Osteocyte (in vitro differentiated cells): ENCODE results near the gene SMARCD2. TPM values are rescaled to one million over a fixed set of nuclear protein-coding genes. Genes with fewer than 3 reads are reported as not detected.
A peak's percentile ranks its signal among the peaks of the same experiment; 100 is the strongest.

Source experiments
- DNase-seq: peaks from one replicate; pipeline ENCODE4 v3.0.0; 2021; ENCODE audit warnings: mixed read lengths; ENCODE audit not compliant: unreplicated experiment; ENCODE audit errors: extremely low spot score
- H3K27ac Mint-ChIP-seq: one replicate; pipeline ENCODE4 v1.8.0; 2021; ENCODE audit warnings: mild to moderate bottlenecking, mixed read lengths; ENCODE audit not compliant: unreplicated experiment
- H3K27me3 Mint-ChIP-seq: one replicate; pipeline ENCODE4 v1.8.0; 2021; ENCODE audit warnings: mixed read lengths; ENCODE audit not compliant: unreplicated experiment
- H3K36me3 Mint-ChIP-seq: one replicate; pipeline ENCODE4 v1.8.0; 2021; ENCODE audit warnings: mixed read lengths; ENCODE audit not compliant: unreplicated experiment
- H3K4me1 Mint-ChIP-seq: one replicate; pipeline ENCODE4 v1.8.0; 2021; ENCODE audit warnings: mixed read lengths; ENCODE audit not compliant: unreplicated experiment
- H3K4me3 Mint-ChIP-seq: one replicate; pipeline ENCODE4 v1.8.0; 2021; ENCODE audit warnings: mild to moderate bottlenecking, moderate library complexity, mixed read lengths; ENCODE audit not compliant: unreplicated experiment
- H3K9me3 Mint-ChIP-seq: one replicate; pipeline ENCODE4 v1.8.0; 2021; ENCODE audit warnings: mixed read lengths; ENCODE audit not compliant: unreplicated experiment
- CTCF ChIP-seq: fragments of 200-600 bp; sonication (generic); IDR thresholded peaks from 2 replicates; pipeline ENCODE4 v1.5.0; 2021; ENCODE audit warnings: antibody characterized with exemption, mild to moderate bottlenecking, moderate library complexity
- total RNA-seq: library from RNA; stranded (reverse); gene quantifications from 2 replicates; pipeline ENCODE4 v1.2.1, GENCODE V29; 2021

Gene SMARCD2
- total RNA-seq, 1 donor from 2014 or later = 42.6 TPM

GRCh38 chr17:63838631-63839171, 3.8 kb downstream of the SMARCD2 start:
- no peak for TF ChIP-seq CTCF
- Mint-ChIP-seq H3K36me3 (peaks cover 21% of the 10 kb centered on the region), H3K27ac (peak overlapping the region; percentile 27), H3K9me3 (no peaks in the 10 kb centered on the region), H3K4me1 (peaks cover 35% of the 10 kb centered on the region), H3K4me3 (no peak overlapping the region), H3K27me3 (no peaks in the 10 kb centered on the region)
- DNase-seq = no peak

DNA sequence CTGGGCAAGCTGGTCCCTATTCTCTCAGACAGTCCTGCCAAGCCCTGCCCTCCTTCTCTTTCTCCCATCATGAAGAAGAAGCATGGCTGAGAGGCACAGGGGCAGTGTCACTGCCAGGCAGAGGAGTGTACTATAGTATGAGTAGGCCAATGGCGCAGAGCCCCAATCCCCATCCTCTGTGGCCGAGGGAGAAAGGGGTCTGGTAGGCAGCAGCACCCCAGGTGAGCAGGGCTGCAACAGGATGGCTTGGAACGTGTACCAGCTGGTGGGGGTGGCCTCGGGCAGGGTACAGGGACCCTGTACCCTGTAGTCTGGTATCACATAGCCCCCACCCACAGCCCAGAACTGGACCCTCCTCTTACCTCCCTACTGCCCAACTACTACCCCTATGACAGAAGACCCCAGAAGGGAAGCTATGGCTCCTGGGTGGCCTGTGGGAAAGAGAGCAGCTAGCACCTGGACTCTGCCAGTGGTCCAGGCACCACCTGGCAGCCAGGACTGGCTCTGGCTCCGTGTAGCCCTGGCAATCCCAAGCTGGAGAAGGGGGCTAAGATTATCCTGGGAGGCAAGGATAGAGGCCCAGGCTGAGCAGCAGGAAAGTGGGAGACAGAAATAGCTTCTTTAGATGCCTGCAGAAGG, 4.4 kb downstream of the SMARCD2 start:
- no peak overlapping the region for H3K27ac Mint-ChIP-seq
- H3K4me3 Mint-ChIP-seq = no peak overlapping the region
- H3K36me3 Mint-ChIP-seq = peaks cover 26% of the 10 kb centered on the region
- no peaks in the 10 kb centered on the region for H3K9me3 Mint-ChIP-seq
- DNase-seq = no peak
- peaks cover 29% of the 10 kb centered on the region for H3K4me1 Mint-ChIP-seq
- H3K27me3 Mint-ChIP-seq = no peaks in the 10 kb centered on the region
- TF ChIP-seq CTCF = no peak

DNA sequence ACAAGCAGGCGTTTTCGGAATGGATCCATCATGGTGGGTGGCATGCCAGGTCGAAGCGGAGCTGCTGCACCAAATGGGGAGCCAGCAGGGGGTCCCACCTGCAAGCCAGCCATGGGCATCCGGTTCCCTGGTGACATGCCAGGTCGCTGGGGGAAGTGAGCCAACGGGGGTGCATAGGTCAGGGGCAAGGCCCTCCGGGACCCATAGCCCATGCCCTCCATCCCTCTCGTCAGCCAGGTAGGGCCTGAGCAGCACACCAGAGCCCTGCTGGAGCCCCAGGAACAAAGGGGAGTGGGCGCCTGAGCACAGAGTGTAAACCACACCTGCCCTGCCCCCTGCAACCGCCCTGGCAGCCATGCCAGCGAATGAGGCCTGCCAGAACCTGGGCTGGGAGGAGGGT, 5.0 kb downstream of the SMARCD2 start:
- no peak for DNase-seq
- H3K36me3 Mint-ChIP-seq = peaks cover 27% of the 10 kb centered on the region
- H3K4me3 Mint-ChIP-seq = no peak overlapping the region
- H3K4me1 Mint-ChIP-seq = peaks cover 29% of the 10 kb centered on the region
- no peak overlapping the region for H3K27ac Mint-ChIP-seq
- no peak for TF ChIP-seq CTCF
- H3K27me3 Mint-ChIP-seq = no peaks in the 10 kb centered on the region
- H3K9me3 Mint-ChIP-seq = no peaks in the 10 kb centered on the region

DNA sequence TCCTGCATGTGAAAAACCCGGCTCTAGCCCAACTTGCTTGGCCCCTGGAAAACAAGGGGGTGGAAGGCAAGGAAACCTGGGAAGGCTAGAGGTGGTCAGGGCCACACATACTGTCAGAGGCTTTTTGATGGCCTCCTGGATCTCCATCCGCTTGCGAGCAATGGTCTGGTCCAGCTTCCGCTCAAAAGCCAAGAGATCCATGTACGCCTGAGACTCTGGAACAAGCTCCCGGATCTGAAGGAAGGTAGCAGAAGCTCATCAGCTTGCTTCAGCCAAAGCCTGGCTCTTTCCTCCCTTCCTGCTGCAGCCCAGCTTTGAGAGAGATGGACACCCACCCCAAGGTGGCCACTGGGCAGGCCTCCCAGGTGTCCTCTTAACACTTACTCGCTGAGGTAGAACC, 5.7 kb downstream of the SMARCD2 start:
- DNase-seq = no peak
- peaks cover 32% of the 10 kb centered on the region for H3K36me3 Mint-ChIP-seq
- TF ChIP-seq CTCF = no peak
- H3K27ac Mint-ChIP-seq = no peak overlapping the region
- no peaks in the 10 kb centered on the region for H3K9me3 Mint-ChIP-seq
- H3K4me1 Mint-ChIP-seq = peaks cover 29% of the 10 kb centered on the region
- H3K4me3 Mint-ChIP-seq = no peak overlapping the region
- no peaks in the 10 kb centered on the region for H3K27me3 Mint-ChIP-seq

DNA sequence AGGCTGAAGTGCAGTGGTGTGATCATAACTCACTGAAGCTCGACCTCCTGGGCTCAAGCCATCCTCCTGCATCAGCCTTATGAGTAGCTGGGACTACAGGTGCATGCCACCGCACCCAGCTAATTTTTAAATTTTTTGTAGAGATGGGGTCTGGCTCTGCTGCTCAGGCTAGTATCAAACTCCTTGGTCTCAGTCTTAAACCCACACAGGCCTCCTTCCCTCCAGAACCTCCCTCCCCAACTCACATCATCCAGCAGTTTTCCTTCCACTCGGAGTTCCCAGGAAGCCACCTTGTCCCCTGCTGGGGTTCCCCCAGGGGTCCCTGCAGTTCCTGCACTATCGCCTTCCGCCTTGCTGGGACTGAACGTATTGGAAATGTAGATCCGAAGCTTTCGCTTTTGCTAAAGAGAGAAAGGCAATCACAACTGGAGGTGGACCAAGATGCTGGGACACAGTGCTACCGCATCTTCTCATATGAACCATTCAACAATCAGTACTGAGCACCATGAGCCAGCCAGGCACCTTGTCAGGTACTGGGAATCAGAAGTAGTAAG, 7.2 kb downstream of the SMARCD2 start:
- Mint-ChIP-seq H3K9me3 (no peaks in the 10 kb centered on the region), H3K4me1 (peaks cover 16% of the 10 kb centered on the region), H3K4me3 (no peak overlapping the region), H3K27ac (peak overlapping the region; percentile 62), H3K36me3 (peaks cover 45% of the 10 kb centered on the region), H3K27me3 (no peaks in the 10 kb centered on the region)
- DNase-seq = no peak
- no peak for TF ChIP-seq CTCF
